Stimulated activated effector memory CD8-positive, alpha-beta T cell treated with anti-CD3 and anti-CD28 coated beads, Interleukin-12 subunit alpha, Interleukin-12 subunit beta, amount 100 ng/mL, for 72 hours (primary cell): Measurements from ENCODE around the gene BEST2.

Source experiments
- ATAC-seq: fragments of 150-1000 bp; cut with Tn5 transposase; 2 replicates; pipeline ENCODE4 v1.10.0; 2021
- DNase-seq, 2 donors: peaks; one replicate each; pipeline ENCODE4 v3.0.0; 2021 to 2022; ENCODE audit warnings: low spot score in 2 of 2
- H3K27ac Mint-ChIP-seq: one replicate; pipeline ENCODE4 v1.8.0; 2022; ENCODE audit warnings: mild to moderate bottlenecking, mixed read lengths
- H3K36me3 Mint-ChIP-seq: one replicate; pipeline ENCODE4 v1.8.0; 2022; ENCODE audit warnings: mild to moderate bottlenecking, mixed read lengths
- H3K4me1 Mint-ChIP-seq: one replicate; pipeline ENCODE4 v1.8.0; 2022; ENCODE audit warnings: mixed read lengths
- H3K4me3 Mint-ChIP-seq: one replicate; pipeline ENCODE4 v1.8.0; 2022; ENCODE audit warnings: mild to moderate bottlenecking, mixed read lengths
- H3K9me3 Mint-ChIP-seq: one replicate; pipeline ENCODE4 v1.8.0; 2022; ENCODE audit warnings: mixed read lengths

Gene BEST2

DNA sequence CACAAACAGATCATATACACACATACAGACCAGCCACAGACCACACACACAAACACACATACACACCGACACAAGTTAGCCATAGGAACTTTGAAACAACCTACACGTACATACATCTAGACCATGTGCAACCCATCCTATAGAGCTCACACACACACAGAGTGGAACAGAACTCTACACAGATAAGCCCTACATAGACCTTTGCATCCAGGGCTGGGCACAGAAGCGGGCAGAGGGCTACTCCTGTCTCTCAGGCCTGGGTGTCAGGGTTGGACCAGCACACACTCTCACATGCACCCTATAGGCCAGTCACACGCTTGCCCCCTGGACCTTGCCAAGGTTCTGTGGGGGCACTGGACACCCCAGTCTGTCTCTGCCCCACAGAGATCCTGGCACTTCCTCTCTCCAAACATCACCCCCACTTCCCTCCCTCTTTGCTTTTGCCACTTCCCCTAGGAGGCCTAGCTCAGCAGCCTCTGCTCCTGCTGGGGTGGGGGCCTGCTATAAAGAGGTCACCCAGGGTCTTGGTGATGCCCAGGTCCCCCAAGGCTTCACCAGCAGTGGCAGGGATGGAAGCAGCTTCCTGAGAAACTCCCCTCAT lies 33.9 kb downstream of the BEST2 start:
- H3K36me3 Mint-ChIP-seq, result peaks cover 31% of the 10 kb centered on the region
- no peak overlapping the region for H3K4me3 Mint-ChIP-seq
- ATAC-seq (no peak), DNase-seq (no peak)
- no peaks in the 10 kb centered on the region for H3K9me3 Mint-ChIP-seq
- no peak overlapping the region for H3K27ac Mint-ChIP-seq
- H3K4me1 Mint-ChIP-seq, result peaks cover 26% of the 10 kb centered on the region

DNA sequence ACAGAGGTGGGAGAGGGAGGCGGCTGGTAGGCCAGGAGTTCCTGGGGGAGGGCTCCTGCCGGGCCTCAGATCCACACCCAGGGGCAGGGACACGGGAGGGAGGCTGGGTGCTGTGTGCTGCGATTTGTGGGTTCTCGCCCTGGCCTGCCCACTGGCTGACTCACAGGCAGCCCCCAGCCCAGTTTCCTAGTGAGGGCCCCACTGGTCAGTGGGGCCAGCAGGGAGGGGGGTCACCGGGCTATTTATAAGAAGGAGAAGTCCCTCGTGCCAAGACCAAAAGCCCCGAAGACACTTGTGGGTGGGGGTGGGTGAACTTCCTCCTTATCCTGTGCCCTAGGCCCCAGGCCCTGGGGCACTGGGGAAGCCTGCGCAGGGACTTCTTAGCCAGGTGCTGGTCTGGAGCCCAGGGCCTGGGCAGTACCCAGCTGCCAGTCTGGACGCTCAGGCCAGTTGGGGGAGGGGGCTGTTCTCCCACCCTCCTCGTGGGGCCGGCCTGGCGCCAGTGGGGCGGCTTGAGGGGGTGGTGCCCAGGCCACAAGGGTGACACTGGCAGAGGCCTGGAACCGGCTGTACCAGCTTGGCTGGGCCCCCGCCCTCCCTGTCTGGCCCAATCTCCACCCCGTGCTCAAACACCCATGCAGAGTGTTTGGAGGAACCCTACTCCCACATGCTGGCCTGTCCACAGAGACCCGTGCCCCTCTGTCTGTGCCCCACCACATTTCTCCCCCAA lies 34.7 kb downstream of the BEST2 start:
- Mint-ChIP-seq H3K27ac (no peak overlapping the region), H3K4me3 (no peak overlapping the region), H3K36me3 (peaks cover 39% of the 10 kb centered on the region), H3K9me3 (no peaks in the 10 kb centered on the region), H3K4me1 (peaks cover 32% of the 10 kb centered on the region)
- no peak for DNase-seq
- no peak for ATAC-seq

DNA sequence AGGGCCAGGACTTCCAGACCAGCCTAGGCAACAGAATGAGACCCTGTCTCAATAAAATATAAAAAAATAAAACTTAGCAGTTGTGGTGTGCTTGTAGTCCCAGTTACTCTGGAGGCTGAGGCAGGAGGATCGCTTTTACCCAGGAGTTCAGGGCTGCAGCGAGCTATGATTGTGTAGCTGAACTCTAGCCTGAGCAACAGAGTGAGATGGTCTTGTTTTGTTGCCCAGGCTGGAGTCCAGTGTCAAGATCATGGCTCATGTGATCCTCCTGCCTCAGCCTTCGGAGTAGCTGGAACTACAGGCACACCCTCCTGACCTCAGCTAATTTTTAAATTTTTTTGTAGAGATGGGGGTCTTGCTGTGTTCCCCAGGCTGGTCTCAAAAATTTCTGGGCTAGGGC lies 35.4 kb downstream of the BEST2 start:
- Mint-ChIP-seq H3K36me3 (peaks cover 43% of the 10 kb centered on the region), H3K27ac (no peak overlapping the region), H3K9me3 (no peaks in the 10 kb centered on the region), H3K4me1 (peaks cover 27% of the 10 kb centered on the region), H3K4me3 (no peak overlapping the region)
- no peak for ATAC-seq
- no peak for DNase-seq

DNA sequence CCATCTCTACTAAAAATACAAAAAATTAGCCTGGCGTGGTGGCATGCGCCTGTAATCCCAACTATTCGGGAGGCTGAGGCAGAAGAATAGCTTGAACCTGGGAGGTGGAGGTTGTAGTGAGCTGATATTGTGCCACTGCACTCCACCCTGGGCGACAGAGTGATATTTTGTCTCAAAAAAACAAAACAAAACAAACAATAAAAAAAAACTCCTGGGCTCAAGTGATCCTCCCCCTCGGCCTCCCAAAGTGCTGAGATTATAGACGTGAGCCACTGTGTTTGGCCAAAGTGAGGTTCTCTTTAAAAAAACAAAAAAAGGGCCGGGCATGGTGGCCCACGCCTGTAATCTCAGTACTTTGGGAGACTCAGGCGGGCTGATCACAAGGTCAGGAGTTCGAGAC lies 35.9 kb downstream of the BEST2 start:
- peaks cover 22% of the 10 kb centered on the region for H3K4me1 Mint-ChIP-seq
- no peaks in the 10 kb centered on the region for H3K9me3 Mint-ChIP-seq
- H3K36me3 Mint-ChIP-seq, result peaks cover 44% of the 10 kb centered on the region
- no peak for DNase-seq
- H3K27ac Mint-ChIP-seq, result no peak overlapping the region
- ATAC-seq, result no peak
- H3K4me3 Mint-ChIP-seq, result no peak overlapping the region

DNA sequence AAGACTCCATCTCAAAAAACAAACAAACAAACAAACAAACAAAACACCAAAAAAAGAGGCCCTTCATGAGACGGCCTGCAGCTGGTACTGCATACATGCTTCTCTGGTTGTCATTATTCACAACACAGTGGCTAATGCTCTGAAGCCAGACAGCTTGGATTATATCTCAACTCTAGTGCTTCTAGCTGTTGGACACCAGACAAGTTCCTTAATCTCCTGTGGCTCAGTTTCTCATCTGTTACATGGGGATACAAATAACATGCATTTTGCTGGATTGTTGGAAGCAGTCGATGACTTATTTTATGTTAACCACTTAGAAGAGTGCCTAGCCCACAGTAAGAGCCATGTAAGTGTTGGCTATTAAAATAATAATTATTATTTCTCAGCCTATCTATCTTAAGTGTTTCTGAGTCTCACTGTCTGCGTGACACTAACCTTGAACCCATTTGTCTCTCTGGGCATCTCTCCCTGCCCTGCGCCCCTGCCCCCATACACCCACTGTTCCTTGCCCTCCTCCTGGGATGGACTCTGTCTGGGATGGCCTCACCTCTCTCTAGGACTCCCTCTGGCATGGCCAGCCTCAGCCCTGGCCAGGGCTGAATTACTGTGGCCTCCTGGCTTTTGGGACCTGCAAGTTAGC lies 36.6 kb downstream of the BEST2 start:
- Mint-ChIP-seq H3K27ac (peak overlapping the region; percentile 96), H3K4me1 (peaks cover 22% of the 10 kb centered on the region), H3K36me3 (peaks cover 49% of the 10 kb centered on the region), H3K9me3 (no peaks in the 10 kb centered on the region), H3K4me3 (peak overlapping the region; percentile 98)
- DNase-seq (no peak), ATAC-seq (no peak)

DNA sequence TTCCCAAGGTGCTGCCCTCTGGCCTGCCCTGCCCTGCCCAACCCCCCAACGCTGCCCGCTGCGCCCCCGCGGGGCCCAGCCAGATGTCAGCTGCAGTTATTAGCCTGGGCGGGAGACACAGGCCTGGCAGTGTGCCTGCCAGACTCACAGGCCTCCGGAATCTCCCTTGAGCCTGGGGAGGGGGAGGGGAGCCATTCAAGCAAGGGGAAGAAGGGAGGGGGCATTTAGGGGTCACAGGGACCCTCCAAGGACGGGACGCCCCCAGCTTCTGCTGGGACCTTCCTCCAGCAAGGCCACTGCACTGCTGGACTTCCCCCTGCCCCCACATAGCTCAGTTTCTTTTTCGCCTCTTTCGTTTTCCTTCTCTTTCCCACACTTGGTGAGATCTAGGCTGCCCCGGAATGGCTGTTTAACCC lies 37.1 kb downstream of the BEST2 start:
- H3K4me3 Mint-ChIP-seq, result peak overlapping the region; percentile 98
- H3K27ac Mint-ChIP-seq, result peak overlapping the region; percentile 96
- peaks cover 49% of the 10 kb centered on the region for H3K36me3 Mint-ChIP-seq
- no peak for ATAC-seq
- H3K9me3 Mint-ChIP-seq, result no peaks in the 10 kb centered on the region
- peak in 1 of 2 donors; percentile 83 for DNase-seq
- H3K4me1 Mint-ChIP-seq, result peaks cover 22% of the 10 kb centered on the region

DNA sequence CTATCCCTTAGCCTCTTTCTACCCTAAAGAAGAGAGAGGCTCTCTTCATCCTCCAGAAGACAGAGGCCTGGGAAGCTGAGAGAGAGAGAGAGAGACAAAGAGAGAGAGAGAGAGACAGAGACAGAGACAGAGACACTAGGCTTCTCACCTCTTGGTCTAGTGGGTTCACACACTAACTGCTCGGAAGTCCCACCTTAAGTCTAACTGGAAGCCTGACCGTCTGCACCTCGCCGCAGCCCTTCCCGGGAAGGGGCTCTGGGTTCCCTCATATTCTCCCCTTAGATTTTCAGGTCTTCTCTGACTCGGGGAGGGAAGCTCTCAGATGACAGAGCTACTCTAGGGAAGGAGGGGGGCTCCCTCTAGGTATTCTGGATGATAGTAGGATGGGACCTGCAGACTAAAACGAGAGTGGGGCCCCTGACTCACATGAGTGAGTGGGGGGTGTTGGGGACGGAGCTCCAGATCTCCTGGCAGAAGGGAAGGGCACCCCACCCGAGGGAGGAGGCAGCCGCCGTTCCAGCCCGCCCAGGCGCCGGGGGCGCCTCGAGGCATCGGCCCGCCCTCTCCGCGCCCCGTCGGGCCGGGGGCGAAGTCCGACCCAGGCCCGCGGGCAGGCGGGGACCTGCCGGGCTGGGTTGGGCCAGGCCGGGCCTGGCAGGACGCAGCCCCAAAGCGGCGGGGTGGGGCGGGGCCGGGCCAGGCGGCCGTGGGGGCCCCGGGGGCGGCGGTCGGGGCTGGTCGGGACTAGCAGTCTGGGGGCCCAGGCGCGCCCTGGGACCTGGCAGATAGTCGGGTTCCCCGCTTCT lies 37.7 kb downstream of the BEST2 start:
- H3K4me3 Mint-ChIP-seq, result peak overlapping the region; percentile 98
- H3K27ac Mint-ChIP-seq, result peak overlapping the region; percentile 96
- peaks cover 26% of the 10 kb centered on the region for H3K4me1 Mint-ChIP-seq
- DNase-seq (peak in 1 of 2 donors; percentile 80), ATAC-seq (no peak)
- no peaks in the 10 kb centered on the region for H3K9me3 Mint-ChIP-seq
- H3K36me3 Mint-ChIP-seq, result peaks cover 54% of the 10 kb centered on the region

DNA sequence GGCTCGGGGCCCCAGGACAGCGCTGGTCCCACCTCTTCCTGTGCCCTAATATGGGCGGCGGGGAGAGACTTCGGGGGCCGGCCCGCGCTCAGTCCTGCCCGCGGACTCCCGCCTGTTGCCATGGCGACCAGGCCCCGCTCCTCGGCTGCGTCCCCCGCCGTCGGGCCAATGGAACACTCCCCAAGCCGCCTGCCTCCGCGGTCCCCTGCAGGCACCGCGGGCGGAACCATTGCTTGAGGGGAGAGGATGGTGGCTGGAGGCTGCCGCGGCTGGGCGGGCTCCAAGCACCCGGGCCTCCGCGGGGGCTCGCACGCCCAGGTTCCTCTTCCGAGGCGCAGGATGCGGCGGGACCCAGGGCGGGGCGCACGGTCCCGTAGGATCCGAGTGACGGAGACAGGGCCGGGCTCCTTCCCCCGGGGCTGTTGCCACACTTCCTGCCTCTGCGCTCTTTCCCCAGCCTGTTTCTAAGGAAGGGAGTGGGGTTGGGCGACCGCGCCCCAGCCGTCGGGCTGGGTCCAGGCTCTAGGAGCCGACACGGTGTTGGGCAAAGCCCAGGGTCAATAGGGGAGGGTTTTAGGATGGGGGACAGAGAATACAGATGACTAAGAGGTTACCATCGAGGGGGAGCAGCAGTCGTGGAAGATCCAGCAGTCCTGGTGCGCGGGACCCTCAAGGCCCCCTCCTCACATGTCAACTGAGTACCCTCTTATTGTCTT lies 38.5 kb downstream of the BEST2 start:
- peaks cover 33% of the 10 kb centered on the region for H3K4me1 Mint-ChIP-seq
- peaks cover 61% of the 10 kb centered on the region for H3K36me3 Mint-ChIP-seq
- peak overlapping the region; percentile 97 for H3K27ac Mint-ChIP-seq
- H3K9me3 Mint-ChIP-seq, result no peaks in the 10 kb centered on the region
- ATAC-seq (peak; percentile 69), DNase-seq (peak; percentile 98 to 99)
- peak overlapping the region; percentile 98 for H3K4me3 Mint-ChIP-seq

DNA sequence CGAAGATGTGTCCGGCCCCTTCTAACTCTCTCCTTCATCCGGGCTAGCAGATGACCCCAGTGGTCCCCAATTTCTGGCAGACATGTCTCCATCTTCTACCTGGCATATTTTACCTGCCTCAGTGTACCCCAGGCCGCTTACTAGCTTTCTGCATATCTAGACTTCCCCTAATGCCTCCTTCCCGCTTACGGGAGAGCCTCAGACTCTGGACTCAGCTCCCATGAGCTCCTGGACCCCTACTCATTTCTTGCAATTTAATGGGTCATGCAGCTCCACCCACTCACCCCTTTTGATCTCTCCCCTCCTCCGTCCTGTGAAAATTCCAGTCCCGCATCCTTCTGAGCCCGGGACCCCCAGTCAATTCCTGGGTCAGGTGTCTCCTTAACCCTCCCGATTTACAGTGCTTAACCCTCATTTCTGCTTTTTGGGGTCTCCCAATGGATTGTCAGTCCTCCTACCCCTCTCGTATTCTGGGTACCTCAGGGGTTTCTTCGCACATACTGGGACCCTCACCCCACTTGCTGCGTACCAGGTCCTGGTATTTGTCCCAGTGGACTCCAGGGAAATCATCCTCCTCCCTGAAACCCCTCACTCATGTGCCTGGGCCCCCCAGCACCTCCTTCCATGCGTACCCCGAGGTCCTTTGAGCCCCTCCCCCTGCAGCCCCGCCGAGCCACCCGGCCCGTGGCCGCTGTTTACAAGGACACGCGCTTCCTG lies 39.2 kb downstream of the BEST2 start:
- H3K36me3 Mint-ChIP-seq, result peaks cover 64% of the 10 kb centered on the region
- DNase-seq (no peak), ATAC-seq (no peak)
- H3K27ac Mint-ChIP-seq, result peak overlapping the region; percentile 97
- peaks cover 36% of the 10 kb centered on the region for H3K4me1 Mint-ChIP-seq
- H3K4me3 Mint-ChIP-seq, result peak overlapping the region; percentile 98
- no peaks in the 10 kb centered on the region for H3K9me3 Mint-ChIP-seq

DNA sequence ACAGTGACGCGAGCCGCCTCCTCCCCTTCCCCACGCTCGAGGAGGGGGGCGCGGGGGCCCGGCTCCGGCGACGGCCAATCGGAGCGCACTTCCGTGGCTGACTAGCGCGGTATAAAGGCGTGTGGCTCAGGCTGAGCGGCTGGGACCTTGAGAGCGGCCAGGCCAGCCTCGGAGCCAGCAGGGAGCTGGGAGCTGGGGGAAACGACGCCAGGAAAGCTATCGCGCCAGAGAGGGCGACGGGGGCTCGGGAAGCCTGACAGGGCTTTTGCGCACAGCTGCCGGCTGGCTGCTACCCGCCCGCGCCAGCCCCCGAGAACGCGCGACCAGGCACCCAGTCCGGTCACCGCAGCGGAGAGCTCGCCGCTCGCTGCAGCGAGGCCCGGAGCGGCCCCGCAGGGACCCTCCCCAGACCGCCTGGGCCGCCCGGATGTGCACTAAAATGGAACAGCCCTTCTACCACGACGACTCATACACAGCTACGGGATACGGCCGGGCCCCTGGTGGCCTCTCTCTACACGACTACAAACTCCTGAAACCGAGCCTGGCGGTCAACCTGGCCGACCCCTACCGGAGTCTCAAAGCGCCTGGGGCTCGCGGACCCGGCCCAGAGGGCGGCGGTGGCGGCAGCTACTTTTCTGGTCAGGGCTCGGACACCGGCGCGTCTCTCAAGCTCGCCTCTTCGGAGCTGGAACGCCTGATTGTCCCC lies 39.9 kb downstream of the BEST2 start, which contains the start of gene JUNB:
Gene JUNB, plus strand, starts transcription at position 142 of the 706 bp plus-strand sequence. Its CDS starts 286 bp downstream, at position 428.
- peak; percentile 96 to 99 for DNase-seq
- Mint-ChIP-seq H3K9me3 (no peaks in the 10 kb centered on the region), H3K4me1 (peaks cover 43% of the 10 kb centered on the region), H3K27ac (peak within 1 kb of the TSS; percentile 97), H3K4me3 (peak within 1 kb of the TSS; percentile 98), H3K36me3 (peaks cover 71% of the 10 kb centered on the region)
- ATAC-seq, result peak; percentile 60

DNA sequence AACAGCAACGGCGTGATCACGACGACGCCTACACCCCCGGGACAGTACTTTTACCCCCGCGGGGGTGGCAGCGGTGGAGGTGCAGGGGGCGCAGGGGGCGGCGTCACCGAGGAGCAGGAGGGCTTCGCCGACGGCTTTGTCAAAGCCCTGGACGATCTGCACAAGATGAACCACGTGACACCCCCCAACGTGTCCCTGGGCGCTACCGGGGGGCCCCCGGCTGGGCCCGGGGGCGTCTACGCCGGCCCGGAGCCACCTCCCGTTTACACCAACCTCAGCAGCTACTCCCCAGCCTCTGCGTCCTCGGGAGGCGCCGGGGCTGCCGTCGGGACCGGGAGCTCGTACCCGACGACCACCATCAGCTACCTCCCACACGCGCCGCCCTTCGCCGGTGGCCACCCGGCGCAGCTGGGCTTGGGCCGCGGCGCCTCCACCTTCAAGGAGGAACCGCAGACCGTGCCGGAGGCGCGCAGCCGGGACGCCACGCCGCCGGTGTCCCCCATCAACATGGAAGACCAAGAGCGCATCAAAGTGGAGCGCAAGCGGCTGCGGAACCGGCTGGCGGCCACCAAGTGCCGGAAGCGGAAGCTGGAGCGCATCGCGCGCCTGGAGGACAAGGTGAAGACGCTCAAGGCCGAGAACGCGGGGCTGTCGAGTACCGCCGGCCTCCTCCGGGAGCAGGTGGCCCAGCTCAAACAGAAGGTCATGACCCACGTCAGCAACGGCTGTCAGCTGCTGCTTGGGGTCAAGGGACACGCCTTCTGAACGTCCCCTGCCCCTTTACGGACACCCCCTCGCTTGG lies 40.7 kb downstream of the BEST2 start:
- H3K9me3 Mint-ChIP-seq, result no peaks in the 10 kb centered on the region
- ATAC-seq (no peak), DNase-seq (peak in 1 of 2 donors; percentile 88)
- H3K36me3 Mint-ChIP-seq, result peaks cover 76% of the 10 kb centered on the region
- H3K27ac Mint-ChIP-seq, result peak overlapping the region; percentile 97
- peaks cover 45% of the 10 kb centered on the region for H3K4me1 Mint-ChIP-seq
- H3K4me3 Mint-ChIP-seq, result peak overlapping the region; percentile 98

DNA sequence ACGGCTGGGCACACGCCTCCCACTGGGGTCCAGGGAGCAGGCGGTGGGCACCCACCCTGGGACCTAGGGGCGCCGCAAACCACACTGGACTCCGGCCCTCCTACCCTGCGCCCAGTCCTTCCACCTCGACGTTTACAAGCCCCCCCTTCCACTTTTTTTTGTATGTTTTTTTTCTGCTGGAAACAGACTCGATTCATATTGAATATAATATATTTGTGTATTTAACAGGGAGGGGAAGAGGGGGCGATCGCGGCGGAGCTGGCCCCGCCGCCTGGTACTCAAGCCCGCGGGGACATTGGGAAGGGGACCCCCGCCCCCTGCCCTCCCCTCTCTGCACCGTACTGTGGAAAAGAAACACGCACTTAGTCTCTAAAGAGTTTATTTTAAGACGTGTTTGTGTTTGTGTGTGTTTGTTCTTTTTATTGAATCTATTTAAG lies 41.3 kb downstream of the BEST2 start:
- DNase-seq (no peak), ATAC-seq (no peak)
- H3K4me1 Mint-ChIP-seq, result peaks cover 45% of the 10 kb centered on the region
- peaks cover 82% of the 10 kb centered on the region for H3K36me3 Mint-ChIP-seq
- peak overlapping the region; percentile 97 for H3K27ac Mint-ChIP-seq
- H3K9me3 Mint-ChIP-seq, result no peaks in the 10 kb centered on the region
- peak overlapping the region; percentile 98 for H3K4me3 Mint-ChIP-seq
